Subcutaneous preadipocyte (primary cell): ENCODE data around the gene HIVEP1. TPM values are rescaled to one million over a fixed set of nuclear protein-coding genes. Genes with fewer than 3 reads are reported as not detected.

Source experiments
- total RNA-seq: library from RNA; depleted of rRNA; stranded (reverse); fragments of >200 nt; gene quantifications from 2 replicates; pipeline ENCODE4 v1.2.3, GENCODE V29; 2012

HIVEP1 gene
- total RNA-seq = 8.8 TPM in 2 replicates

DNA sequence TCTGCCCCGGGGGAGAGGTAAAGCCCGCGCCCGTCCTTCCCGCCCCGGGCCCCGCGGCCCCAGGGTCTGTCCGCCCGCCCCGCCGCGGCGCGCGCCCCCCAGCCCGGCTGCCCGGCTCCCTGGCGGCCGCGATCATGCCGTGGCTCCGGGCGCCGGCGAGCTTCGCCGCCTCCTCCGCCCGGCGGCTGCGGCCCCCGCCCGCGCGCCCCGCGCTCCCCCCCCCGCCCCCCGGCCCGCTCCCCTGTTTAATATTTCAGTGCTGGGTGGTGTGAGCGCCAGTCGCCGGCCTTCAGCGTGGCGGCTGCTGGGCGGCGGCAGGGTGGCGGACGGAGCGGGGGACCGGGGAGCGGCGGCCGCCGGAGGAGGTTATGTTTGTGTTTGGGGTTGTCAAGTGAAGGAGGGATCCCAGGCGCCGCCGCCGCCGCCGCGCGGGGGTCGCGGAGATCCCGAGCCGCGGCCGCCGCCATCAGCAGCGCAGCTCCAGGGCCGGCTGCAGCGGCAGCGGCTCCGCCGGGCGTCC is at the start of gene HIVEP1:
TSS of gene HIVEP1 (plus strand) at position 275 of the 520 bp plus-strand sequence. CDS start 3,317 bp downstream, outside the sequence.

Other genes with a start within 250 kb of the HIVEP1 start
- 1.8 and 4.0 TPM in 2 replicates for gene ADTRP, start 233.5 kb upstream of the HIVEP1 start, total RNA-seq